ENCODE data around the gene APBB2.

Gene APBB2

DNA sequence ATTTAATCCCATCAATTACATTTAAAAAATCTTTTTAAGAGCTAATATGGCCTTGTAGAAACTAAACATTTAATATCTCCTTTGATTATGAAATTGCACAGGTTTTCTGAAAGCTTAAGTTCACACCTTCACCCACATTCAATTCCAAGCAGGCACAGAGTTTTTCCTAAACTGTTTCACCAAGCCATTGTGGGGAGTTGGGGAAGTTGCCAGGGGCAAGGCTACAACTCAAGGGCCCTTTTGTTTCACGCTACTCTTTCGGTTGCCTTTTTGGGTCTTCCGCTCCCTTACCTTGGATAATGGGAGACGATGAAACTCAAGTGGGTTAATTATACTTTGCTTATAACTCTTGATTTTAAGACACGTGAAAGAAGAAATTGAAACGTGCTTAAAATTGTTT is 33.3 kb downstream of the APBB2 start:
- TF ChIP-seq FOXP2 (optimal IDR thresholded peaks at IDR 0.05; ENCODE audit: control extremely low read depth, extremely low read length, insufficient read depth) (no peak), POLR2AphosphoS5 (IDR thresholded peaks at IDR 0.05; ENCODE audit: borderline replicate concordance, low read depth, low read length) (no peak), EZH2 (IDR thresholded peaks at IDR 0.05) (no peak)
- DNase-seq (ENCODE audit: low read depth, low spot score), result no peak
- Histone ChIP-seq H3K4me3 (no peak overlapping the region), H3K9me3 (ENCODE audit: low read depth, low read length) (no peaks in the 10 kb centered on the region), H3K27ac (no peak overlapping the region), H3K9ac (ENCODE audit: insufficient read length) (no peak overlapping the region), H3K36me3 (ENCODE audit: insufficient read depth, low read length) (no peaks in the 10 kb centered on the region)

DNA sequence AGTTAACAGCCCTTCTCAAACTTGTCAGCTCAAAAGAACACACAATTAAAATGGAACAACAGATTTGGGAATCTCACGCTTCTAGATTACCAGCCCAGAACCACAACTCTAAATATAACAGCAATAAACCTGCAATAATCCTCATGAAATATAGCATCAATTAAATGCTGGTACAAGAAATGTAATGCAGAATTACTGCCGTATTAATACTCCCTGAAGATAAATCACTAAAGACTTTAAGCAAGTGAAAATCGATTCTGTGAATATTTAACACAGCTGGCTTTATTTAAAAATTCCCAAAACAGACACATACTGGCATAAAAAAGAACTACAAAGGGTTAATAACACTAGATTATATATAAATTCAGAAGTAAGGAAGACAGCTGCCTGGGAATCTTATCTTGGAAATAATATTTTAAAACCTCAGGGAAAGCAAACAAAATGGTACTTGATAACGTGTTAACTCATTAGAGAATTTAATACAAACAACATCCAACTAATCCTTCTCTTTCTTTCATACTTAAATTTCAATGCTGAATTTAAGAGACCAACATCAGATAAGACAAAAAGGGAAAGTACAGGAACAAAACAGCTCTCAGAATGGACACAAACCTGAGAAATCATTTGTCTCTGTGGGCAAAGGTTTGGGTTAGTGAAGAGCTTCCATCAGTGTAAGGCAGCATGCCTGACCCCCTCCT is 34.7 kb downstream of the APBB2 start:
- H3K9me3 ChIP-seq (ENCODE audit: low read depth, low read length), result no peaks in the 10 kb centered on the region
- H3K9ac ChIP-seq (ENCODE audit: insufficient read length), result no peak overlapping the region
- TF ChIP-seq POLR2AphosphoS5 (IDR thresholded peaks at IDR 0.05; ENCODE audit: borderline replicate concordance, low read depth, low read length) (no peak), EZH2 (IDR thresholded peaks at IDR 0.05) (no peak), FOXP2 (optimal IDR thresholded peaks at IDR 0.05; ENCODE audit: control extremely low read depth, extremely low read length, insufficient read depth) (no peak)
- no peak overlapping the region for H3K27ac ChIP-seq
- no peaks in the 10 kb centered on the region for H3K36me3 ChIP-seq (ENCODE audit: insufficient read depth, low read length)
- no peak overlapping the region for H3K4me3 ChIP-seq
- DNase-seq (ENCODE audit: low read depth, low spot score), result no peak

DNA sequence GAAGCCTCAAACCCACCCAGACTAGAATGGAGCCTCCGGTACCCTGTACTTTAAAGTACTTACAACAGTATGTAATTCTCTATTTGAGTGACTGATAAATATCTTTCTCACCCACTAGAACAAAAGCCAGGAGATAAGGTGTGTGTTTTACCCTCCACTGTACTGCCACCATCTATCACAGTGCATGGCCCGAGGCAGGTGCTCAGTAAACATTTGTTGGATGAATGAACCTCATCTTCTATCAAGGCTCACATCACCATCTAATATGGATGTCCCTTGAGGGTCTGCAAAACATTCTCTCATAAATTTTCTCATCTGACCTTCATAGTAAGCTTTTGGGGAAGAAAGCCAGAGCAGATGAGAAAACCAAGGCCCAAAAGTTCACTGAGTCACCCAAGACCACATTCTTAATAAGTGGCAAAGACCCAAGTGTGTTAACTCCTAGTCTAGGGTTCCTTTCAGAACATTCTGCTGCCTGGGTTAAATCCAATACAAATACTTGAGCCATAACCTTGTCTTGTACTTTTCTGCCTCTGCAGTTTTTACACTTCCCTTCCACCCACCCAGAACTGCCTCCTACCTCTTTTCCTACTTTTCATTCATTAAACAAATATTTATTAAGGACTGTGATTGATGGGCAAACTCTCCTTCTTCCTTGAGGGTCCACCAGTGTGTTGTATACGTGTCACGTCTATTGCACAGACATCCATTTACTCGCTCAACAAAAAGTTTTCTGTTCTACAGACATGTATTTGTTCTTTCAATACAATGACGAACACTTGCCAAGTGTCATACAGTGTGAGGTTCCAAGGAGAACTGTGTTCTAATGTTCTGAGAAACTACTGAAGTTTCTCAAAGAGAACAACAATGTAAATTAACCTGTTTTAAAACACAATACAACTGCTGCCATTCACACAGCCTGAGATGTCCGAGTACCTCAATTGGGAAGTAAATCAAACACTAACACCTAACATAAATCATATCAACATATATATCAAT is 35.7 kb downstream of the APBB2 start:
- DNase-seq (ENCODE audit: low read depth, low spot score), result no peak
- H3K27ac ChIP-seq, result no peak overlapping the region
- H3K9ac ChIP-seq (ENCODE audit: insufficient read length), result no peak overlapping the region
- no peak overlapping the region for H3K4me3 ChIP-seq
- TF ChIP-seq EZH2 (IDR thresholded peaks at IDR 0.05), result no peak
- no peaks in the 10 kb centered on the region for H3K9me3 ChIP-seq (ENCODE audit: low read depth, low read length)
- no peaks in the 10 kb centered on the region for H3K36me3 ChIP-seq (ENCODE audit: insufficient read depth, low read length)

DNA sequence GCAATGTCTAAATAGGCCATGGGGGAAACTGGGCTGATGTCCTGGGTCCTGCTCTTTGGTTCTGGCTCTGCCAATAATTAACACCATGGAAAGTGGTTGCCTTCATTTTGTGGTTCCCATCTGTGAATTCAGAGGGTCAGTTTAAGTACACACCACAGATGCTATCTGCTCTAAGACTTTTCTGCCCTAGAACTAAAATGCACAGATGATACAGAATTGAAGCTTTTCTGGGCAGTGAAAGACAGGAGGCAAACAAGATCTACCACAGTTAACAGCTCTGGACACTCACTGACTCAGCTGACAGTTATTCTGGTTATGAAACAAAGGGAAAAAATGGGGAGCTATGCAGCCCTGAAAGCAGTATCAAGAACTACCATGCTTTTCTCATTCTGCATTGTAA is 37.3 kb downstream of the APBB2 start:
- no peaks in the 10 kb centered on the region for H3K9me3 ChIP-seq (ENCODE audit: low read depth, low read length)
- no peak for TF ChIP-seq POLR2AphosphoS5 (IDR thresholded peaks at IDR 0.05; ENCODE audit: borderline replicate concordance, low read depth, low read length)
- no peak for TF ChIP-seq FOXP2 (optimal IDR thresholded peaks at IDR 0.05; ENCODE audit: control extremely low read depth, extremely low read length, insufficient read depth)
- TF ChIP-seq EZH2 (IDR thresholded peaks at IDR 0.05), result no peak
- no peaks in the 10 kb centered on the region for H3K36me3 ChIP-seq (ENCODE audit: insufficient read depth, low read length)
- DNase-seq (ENCODE audit: low read depth, low spot score), result no peak
- no peak overlapping the region for H3K4me3 ChIP-seq
- no peak overlapping the region for H3K9ac ChIP-seq (ENCODE audit: insufficient read length)
- H3K27ac ChIP-seq, result no peak overlapping the region

DNA sequence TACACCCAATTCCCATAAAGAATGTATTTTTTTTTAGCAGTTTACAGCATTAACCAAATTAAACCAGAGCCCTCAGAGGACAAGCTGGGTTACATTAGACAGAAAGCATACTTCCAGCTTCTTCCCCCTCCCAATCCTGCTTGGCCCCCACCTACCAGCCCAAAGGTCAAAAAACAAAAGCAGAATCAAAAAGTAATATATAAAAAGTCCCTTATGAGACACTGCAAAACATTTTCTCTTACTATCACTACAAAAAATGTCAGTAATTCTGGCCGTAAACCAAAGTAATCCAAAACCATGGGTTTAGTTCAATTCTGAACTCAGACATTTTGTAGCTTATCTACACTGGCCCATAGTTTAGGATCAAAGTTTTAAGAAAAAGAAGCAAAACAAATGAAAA is 38.0 kb downstream of the APBB2 start:
- no peak for TF ChIP-seq EZH2 (IDR thresholded peaks at IDR 0.05)
- H3K27ac ChIP-seq, result no peak overlapping the region

DNA sequence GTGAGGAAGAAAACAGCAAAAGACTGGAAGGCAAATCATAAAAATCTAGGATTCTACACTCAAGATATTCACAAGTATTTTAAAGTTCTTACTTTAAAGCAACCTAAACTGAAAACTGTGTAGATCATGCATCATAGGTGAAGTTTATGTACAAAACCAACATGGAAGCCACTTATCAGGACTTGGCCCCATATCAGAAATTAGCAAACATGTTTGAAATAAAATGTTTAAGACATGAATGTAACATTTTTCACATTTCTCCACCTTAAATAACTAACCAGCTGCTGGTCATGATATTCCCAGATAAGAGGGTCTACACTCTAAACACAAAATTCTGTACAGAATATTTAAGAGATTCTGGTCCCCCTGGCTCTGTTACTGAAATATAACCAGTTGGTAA is 38.5 kb downstream of the APBB2 start:
- no peak for DNase-seq (ENCODE audit: low read depth, low spot score)
- no peak overlapping the region for H3K27ac ChIP-seq
- TF ChIP-seq POLR2AphosphoS5 (IDR thresholded peaks at IDR 0.05; ENCODE audit: borderline replicate concordance, low read depth, low read length) (no peak), FOXP2 (optimal IDR thresholded peaks at IDR 0.05; ENCODE audit: control extremely low read depth, extremely low read length, insufficient read depth) (no peak), EZH2 (IDR thresholded peaks at IDR 0.05) (no peak)

More for the DNA sequence above, 38.0 kb downstream of the APBB2 start:
- no peak overlapping the region for H3K4me3 ChIP-seq
- H3K9me3 ChIP-seq (ENCODE audit: low read depth, low read length), result no peaks in the 10 kb centered on the region
- no peaks in the 10 kb centered on the region for H3K36me3 ChIP-seq (ENCODE audit: insufficient read depth, low read length)
- DNase-seq (ENCODE audit: low read depth, low spot score), result no peak
- H3K9ac ChIP-seq (ENCODE audit: insufficient read length), result no peak overlapping the region

DNA sequence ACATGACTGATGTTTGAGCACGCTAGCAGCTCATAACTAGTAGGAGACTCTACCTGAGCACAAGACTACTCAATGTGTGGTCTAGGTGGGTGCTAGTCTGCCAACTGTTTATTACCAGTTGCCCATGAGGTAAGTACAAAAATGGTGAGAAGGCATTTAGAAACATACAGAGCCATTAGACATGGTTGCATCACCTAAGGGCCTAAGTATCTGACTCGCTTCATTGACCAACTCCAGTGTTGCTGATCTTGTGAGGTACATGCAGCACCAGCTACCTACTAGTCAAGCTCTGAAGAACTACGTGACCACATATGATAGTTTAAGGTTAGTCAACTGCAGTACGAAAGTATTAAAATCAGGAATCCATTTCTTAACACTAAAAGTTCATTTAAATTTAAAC is 39.9 kb downstream of the APBB2 start:
- Histone ChIP-seq H3K9ac (ENCODE audit: insufficient read length) (no peak overlapping the region), H3K36me3 (ENCODE audit: insufficient read depth, low read length) (no peaks in the 10 kb centered on the region), H3K4me3 (no peak overlapping the region), H3K9me3 (ENCODE audit: low read depth, low read length) (no peaks in the 10 kb centered on the region), H3K27ac (no peak overlapping the region)
- no peak for DNase-seq (ENCODE audit: low read depth, low spot score)
- TF ChIP-seq EZH2 (IDR thresholded peaks at IDR 0.05), result no peak
- no peak for TF ChIP-seq FOXP2 (optimal IDR thresholded peaks at IDR 0.05; ENCODE audit: control extremely low read depth, extremely low read length, insufficient read depth)
- no peak for TF ChIP-seq POLR2AphosphoS5 (IDR thresholded peaks at IDR 0.05; ENCODE audit: borderline replicate concordance, low read depth, low read length)

More for the DNA sequence above, 38.5 kb downstream of the APBB2 start:
- Histone ChIP-seq H3K9ac (ENCODE audit: insufficient read length) (no peak overlapping the region), H3K4me3 (no peak overlapping the region), H3K9me3 (ENCODE audit: low read depth, low read length) (no peaks in the 10 kb centered on the region), H3K36me3 (ENCODE audit: insufficient read depth, low read length) (no peaks in the 10 kb centered on the region)

DNA sequence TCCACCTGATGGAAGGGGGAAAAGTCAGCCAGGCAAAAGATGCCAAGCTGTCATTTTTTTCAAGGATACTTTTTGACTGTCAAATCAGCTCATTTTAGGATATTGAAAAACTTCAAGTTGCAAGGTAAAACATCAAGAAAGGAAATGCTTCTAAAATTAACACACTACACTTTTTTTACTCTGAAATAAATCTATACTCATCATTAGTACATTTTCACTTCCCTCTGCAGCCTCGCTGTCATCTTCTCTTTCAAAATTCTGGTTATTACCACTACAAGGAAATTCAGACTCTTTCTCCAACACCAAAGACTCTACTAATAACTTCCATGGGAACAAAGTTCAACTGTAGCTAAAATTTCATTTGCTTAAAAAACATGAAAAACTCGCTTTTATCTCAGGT is 41.6 kb downstream of the APBB2 start:
- Histone ChIP-seq H3K9me3 (ENCODE audit: low read depth, low read length) (no peaks in the 10 kb centered on the region), H3K4me3 (no peak overlapping the region), H3K36me3 (ENCODE audit: insufficient read depth, low read length) (no peaks in the 10 kb centered on the region), H3K9ac (ENCODE audit: insufficient read length) (no peak overlapping the region), H3K27ac (no peak overlapping the region)
- TF ChIP-seq EZH2 (IDR thresholded peaks at IDR 0.05) (no peak), POLR2AphosphoS5 (IDR thresholded peaks at IDR 0.05; ENCODE audit: borderline replicate concordance, low read depth, low read length) (no peak), FOXP2 (optimal IDR thresholded peaks at IDR 0.05; ENCODE audit: control extremely low read depth, extremely low read length, insufficient read depth) (no peak)
- no peak for DNase-seq (ENCODE audit: low read depth, low spot score)
